Jurkat, Clone E6-1 (cell line): ENCODE measurements around the gene CLIP1.

Experiments
- DNase-seq: peaks from one replicate; pipeline ENCODE4 v3.0.0-alpha.2; 2011; ENCODE audit warnings: low read depth, low spot score
- H3K4me3 ChIP-seq: 2 replicates; pipeline ENCODE4 v1.5.1; 2011; ENCODE audit warnings: mild to moderate bottlenecking, low read length, control low read depth, moderate library complexity

CLIP1 gene

DNA sequence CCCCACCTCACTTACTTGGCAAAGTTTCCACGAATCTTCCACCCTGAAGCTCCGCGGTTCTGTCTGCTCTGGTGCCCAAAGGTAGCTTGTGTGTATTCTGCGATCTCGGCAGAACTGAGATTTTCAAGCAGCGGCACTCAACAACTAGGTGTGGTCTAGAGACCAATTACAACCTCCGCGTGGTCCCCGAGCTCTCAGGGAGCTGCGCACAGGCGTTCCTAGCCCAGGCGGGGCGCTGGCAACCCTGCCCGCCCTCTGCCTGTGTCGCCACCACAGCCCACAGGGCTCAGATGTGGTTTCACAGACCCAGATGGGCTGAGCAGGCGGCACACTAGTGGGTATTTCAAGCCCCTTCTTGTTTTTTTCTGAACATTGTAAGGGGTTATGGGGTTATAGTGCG lies 195.1 kb downstream of the CLIP1 start:
- DNase-seq = peak; percentile 95
- H3K4me3 ChIP-seq = peak overlapping the region; percentile 46

DNA sequence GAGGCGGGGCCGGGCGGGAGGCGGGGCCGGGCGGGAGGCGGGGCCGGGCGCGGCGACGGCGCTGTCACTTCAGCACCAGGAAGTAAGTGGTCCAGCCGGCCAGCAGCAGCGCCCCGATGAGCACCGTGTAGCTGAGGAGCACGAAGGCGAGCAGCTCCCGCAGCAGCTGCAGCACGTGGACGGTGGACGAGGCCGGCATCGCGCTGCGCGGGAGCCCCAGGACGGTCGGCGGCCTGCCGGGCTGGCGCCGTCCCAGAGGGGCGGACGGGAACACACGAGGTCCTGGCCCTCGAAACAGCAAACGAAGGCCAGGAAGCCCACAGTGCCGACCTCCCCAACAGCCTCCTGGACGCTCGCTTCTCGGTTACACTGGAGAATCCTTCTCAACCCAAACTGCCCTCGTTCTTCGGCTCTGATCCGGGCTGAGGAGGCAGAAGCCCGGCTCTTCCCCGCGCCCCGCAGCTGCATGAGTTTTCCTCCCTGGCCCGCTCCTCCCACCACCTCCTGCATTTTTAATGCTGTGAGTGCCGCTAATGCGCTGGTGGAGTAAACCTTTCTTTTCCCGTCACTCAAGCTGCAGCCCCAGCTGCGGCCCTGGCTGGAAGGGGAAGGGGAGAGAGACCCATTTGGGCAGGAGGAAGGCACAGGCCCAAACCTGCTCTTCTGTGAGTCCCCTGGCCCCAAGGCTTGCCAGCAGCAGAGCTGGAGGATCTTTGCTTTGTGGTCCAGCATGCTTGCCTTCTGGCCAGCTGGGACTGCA lies 195.9 kb downstream of the CLIP1 start:
- DNase-seq = no peak
- H3K4me3 ChIP-seq = peak overlapping the region; percentile 46

DNA sequence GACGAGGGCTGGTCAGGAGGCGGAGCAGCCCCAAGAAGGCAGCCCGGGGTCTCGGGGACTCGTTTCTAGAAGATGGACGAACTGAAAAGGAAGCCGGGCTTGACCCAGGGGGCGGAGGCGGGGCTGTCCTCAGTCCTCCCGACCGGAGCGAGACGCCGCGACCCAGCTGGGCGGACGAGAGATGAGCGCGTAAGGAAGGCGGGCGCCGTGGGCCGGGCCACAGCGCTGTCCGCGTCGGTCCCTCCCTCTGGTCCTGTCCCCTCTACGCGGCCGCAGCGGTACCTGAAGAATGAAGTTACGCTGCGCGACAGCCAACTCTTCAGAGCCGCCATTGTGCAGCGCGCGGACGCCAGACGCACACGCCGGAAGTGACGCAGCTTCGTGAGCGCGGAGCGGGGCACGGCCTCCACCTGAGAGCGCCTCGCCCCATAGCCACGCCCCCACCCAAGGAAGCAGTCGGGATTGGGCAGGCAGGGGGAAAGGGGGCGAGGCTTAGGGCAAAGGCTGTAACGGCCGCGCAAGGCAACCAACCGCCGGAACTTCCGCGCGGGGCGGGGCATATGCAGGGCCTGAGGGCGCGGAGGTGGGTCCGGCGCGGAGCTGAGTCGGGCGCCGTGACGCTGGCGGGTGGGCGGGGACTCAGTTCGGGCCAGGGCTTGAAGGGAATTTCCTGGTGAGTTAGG lies 196.6 kb downstream of the CLIP1 start, which contains the start of gene DIABLO:
Gene DIABLO (minus strand): TSS at position 370 of the 683 bp plus-strand sequence. CDS start 38 bp downstream, at position 332.
- peak; percentile 98 for DNase-seq
- peak within 1 kb of the TSS; percentile 93 for H3K4me3 ChIP-seq
